Measurements from ENCODE around the gene FMO2.

DNA sequence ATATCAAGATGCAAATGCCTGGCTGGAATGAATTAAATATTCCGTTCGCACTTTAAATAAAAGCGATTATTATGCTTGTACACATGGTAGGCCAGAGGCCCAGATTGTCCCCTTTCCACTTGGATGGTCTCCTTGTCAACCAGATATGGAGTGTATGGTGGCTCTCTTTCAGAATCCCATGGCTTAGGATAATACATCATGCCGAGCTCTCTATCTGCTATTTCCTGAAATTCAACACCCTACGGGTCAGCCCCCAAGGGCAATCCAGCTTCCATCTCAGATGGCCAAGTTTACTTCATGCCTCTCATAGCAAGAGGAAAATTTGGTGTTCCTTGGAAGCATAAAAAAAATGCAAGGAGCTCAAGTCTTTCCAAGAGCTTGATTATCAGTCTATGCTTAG, 37.8 kb downstream of the FMO2 start:
- TF ChIP-seq, protein P1, sequence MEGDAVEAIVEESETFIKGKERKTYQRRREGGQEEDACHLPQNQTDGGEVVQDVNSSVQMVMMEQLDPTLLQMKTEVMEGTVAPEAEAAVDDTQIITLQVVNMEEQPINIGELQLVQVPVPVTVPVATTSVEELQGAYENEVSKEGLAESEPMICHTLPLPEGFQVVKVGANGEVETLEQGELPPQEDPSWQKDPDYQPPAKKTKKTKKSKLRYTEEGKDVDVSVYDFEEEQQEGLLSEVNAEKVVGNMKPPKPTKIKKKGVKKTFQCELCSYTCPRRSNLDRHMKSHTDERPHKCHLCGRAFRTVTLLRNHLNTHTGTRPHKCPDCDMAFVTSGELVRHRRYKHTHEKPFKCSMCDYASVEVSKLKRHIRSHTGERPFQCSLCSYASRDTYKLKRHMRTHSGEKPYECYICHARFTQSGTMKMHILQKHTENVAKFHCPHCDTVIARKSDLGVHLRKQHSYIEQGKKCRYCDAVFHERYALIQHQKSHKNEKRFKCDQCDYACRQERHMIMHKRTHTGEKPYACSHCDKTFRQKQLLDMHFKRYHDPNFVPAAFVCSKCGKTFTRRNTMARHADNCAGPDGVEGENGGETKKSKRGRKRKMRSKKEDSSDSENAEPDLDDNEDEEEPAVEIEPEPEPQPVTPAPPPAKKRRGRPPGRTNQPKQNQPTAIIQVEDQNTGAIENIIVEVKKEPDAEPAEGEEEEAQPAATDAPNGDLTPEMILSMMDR (conservative IDR thresholded peaks at IDR 0.05 in 1 of 2, IDR thresholded peaks at IDR 0.05 in 1 of 2; ENCODE audit: low read depth in 1 of 2, low read length in 2 of 2): no peak
- TF ChIP-seq EZH2 (IDR thresholded peaks at IDR 0.05; ENCODE audit: low read length, missing control alignments): no peak
